ENCODE results near the gene LIPI.

GRCh38 chr21:14124266-14124665 lies 86.5 kb downstream of the LIPI start:
- TF ChIP-seq CTCF (IDR thresholded peaks at IDR 0.05) (no peak), POLR2A (IDR thresholded peaks at IDR 0.05) (no peak)

All from upper lobe of left lung (tissue), 4 donors.